ENCODE data around the gene CREB3L2.
"Not testable (repeated sequence)": the region's sequence is repeated elsewhere in the genome, so short reads cannot be mapped to it uniquely, and the experiment has no call there.

The CREB3L2 gene

GRCh38 chr7:137970253-137970975, 31.5 kb downstream of the CREB3L2 start:
- Histone ChIP-seq H3K4me3 (ENCODE audit: low read length) (no peak overlapping the region), H3K4me1 (ENCODE audit: control insufficient read depth, insufficient read depth, low read length) (peaks cover 3% of the 10 kb centered on the region; the same call in 1 of the 2 replicates), H3K9me3 (ENCODE audit: control insufficient read depth, insufficient read depth, low read length) (no peaks in the 10 kb centered on the region), H3K27ac (ENCODE audit: low read length) (no peak overlapping the region), H3K27me3 (ENCODE audit: control insufficient read depth, insufficient read depth, low read length) (no peaks in the 10 kb centered on the region), H3K36me3 (ENCODE audit: control insufficient read depth, insufficient read depth, low read length) (no peaks in the 10 kb centered on the region)
- no peak for DNase-seq (ENCODE audit: low read depth, low spot score)
- WGBS (ENCODE audit: insufficient coverage, insufficient read length), result no CpG with 5 or more reads among the region's 8 CpGs

- no peaks in the 10 kb centered on the region for H3K36me3 ChIP-seq (ENCODE audit: control insufficient read depth, insufficient read depth, low read length)
- no peak for DNase-seq (ENCODE audit: low read depth, low spot score)
- no peak overlapping the region for H3K4me3 ChIP-seq (ENCODE audit: low read length)
- peaks cover 3% of the 10 kb centered on the region; the same call in 1 of the 2 replicates for H3K4me1 ChIP-seq (ENCODE audit: control insufficient read depth, insufficient read depth, low read length)
- no peak overlapping the region for H3K27ac ChIP-seq (ENCODE audit: low read length)
- H3K27me3 ChIP-seq (ENCODE audit: control insufficient read depth, insufficient read depth, low read length), result no peaks in the 10 kb centered on the region
- no peaks in the 10 kb centered on the region for H3K9me3 ChIP-seq (ENCODE audit: control insufficient read depth, insufficient read depth, low read length)
- no CpG with 5 or more reads among the region's 1 CpG for WGBS (ENCODE audit: insufficient coverage, insufficient read length)
Measured at GRCh38 chr7:137969828-137970227, 32.1 kb downstream of the CREB3L2 start.

GRCh38 chr7:137968890-137969289, 33.0 kb downstream of the CREB3L2 start:
- Histone ChIP-seq H3K9me3 (ENCODE audit: control insufficient read depth, insufficient read depth, low read length) (no peaks in the 10 kb centered on the region), H3K36me3 (ENCODE audit: control insufficient read depth, insufficient read depth, low read length) (no peaks in the 10 kb centered on the region), H3K4me1 (ENCODE audit: control insufficient read depth, insufficient read depth, low read length) (peaks cover 3% of the 10 kb centered on the region; the same call in 1 of the 2 replicates), H3K27ac (ENCODE audit: low read length) (no peak overlapping the region), H3K27me3 (ENCODE audit: control insufficient read depth, insufficient read depth, low read length) (no peaks in the 10 kb centered on the region), H3K4me3 (ENCODE audit: low read length) (no peak overlapping the region)
- WGBS (ENCODE audit: insufficient coverage, insufficient read length), result 100% methylated on average over 1 of the region's 4 CpGs
- DNase-seq (ENCODE audit: low read depth, low spot score), result no peak

- H3K27ac ChIP-seq (ENCODE audit: low read length); DNase-seq (ENCODE audit: low read depth, low spot score); H3K27me3 ChIP-seq (ENCODE audit: control insufficient read depth, insufficient read depth, low read length); H3K4me3 ChIP-seq (ENCODE audit: low read length); H3K9me3 ChIP-seq (ENCODE audit: control insufficient read depth, insufficient read depth, low read length); H3K4me1 ChIP-seq (ENCODE audit: control insufficient read depth, insufficient read depth, low read length); H3K36me3 ChIP-seq (ENCODE audit: control insufficient read depth, insufficient read depth, low read length): not testable (repeated sequence)
- WGBS (ENCODE audit: insufficient coverage, insufficient read length), result no CpG with 5 or more reads among the region's 4 CpGs
Measured at GRCh38 chr7:137968339-137968738, 33.5 kb downstream of the CREB3L2 start.

GRCh38 chr7:137967143-137968018, 34.5 kb downstream of the CREB3L2 start:
- no peak overlapping the region for H3K27ac ChIP-seq (ENCODE audit: low read length)
- H3K36me3 ChIP-seq (ENCODE audit: control insufficient read depth, insufficient read depth, low read length), result no peaks in the 10 kb centered on the region
- H3K27me3 ChIP-seq (ENCODE audit: control insufficient read depth, insufficient read depth, low read length), result no peaks in the 10 kb centered on the region
- WGBS (ENCODE audit: insufficient coverage, insufficient read length), result no CpG with 5 or more reads among the region's 12 CpGs
- no peak overlapping the region for H3K4me3 ChIP-seq (ENCODE audit: low read length)
- peaks cover 3% of the 10 kb centered on the region; the same call in 1 of the 2 replicates for H3K4me1 ChIP-seq (ENCODE audit: control insufficient read depth, insufficient read depth, low read length)
- no peaks in the 10 kb centered on the region for H3K9me3 ChIP-seq (ENCODE audit: control insufficient read depth, insufficient read depth, low read length)
- no peak for DNase-seq (ENCODE audit: low read depth, low spot score)

GRCh38 chr7:137966641-137967142, 35.2 kb downstream of the CREB3L2 start:
- no peaks in the 10 kb centered on the region for H3K27me3 ChIP-seq (ENCODE audit: control insufficient read depth, insufficient read depth, low read length)
- no peak overlapping the region for H3K4me3 ChIP-seq (ENCODE audit: low read length)
- WGBS (ENCODE audit: insufficient coverage, insufficient read length), result no CpG with 5 or more reads among the region's 4 CpGs
- H3K9me3 ChIP-seq (ENCODE audit: control insufficient read depth, insufficient read depth, low read length), result no peaks in the 10 kb centered on the region
- H3K27ac ChIP-seq (ENCODE audit: low read length), result no peak overlapping the region
- peaks cover 3% of the 10 kb centered on the region; the same call in 1 of the 2 replicates for H3K4me1 ChIP-seq (ENCODE audit: control insufficient read depth, insufficient read depth, low read length)
- DNase-seq (ENCODE audit: low read depth, low spot score), result no peak
- H3K36me3 ChIP-seq (ENCODE audit: control insufficient read depth, insufficient read depth, low read length), result no peaks in the 10 kb centered on the region

GRCh38 chr7:137965942-137966640, 35.8 kb downstream of the CREB3L2 start:
- no peak for DNase-seq (ENCODE audit: low read depth, low spot score)
- no peak overlapping the region for H3K27ac ChIP-seq (ENCODE audit: low read length)
- peaks cover 3% of the 10 kb centered on the region; the same call in 1 of the 2 replicates for H3K4me1 ChIP-seq (ENCODE audit: control insufficient read depth, insufficient read depth, low read length)
- H3K27me3 ChIP-seq (ENCODE audit: control insufficient read depth, insufficient read depth, low read length), result no peaks in the 10 kb centered on the region
- no peaks in the 10 kb centered on the region for H3K9me3 ChIP-seq (ENCODE audit: control insufficient read depth, insufficient read depth, low read length)
- no peaks in the 10 kb centered on the region for H3K36me3 ChIP-seq (ENCODE audit: control insufficient read depth, insufficient read depth, low read length)
- WGBS (ENCODE audit: insufficient coverage, insufficient read length), result no CpG with 5 or more reads among the region's 2 CpGs
- no peak overlapping the region for H3K4me3 ChIP-seq (ENCODE audit: low read length)

- Histone ChIP-seq H3K4me3 (ENCODE audit: low read length) (no peak overlapping the region), H3K9me3 (ENCODE audit: control insufficient read depth, insufficient read depth, low read length) (no peaks in the 10 kb centered on the region), H3K36me3 (ENCODE audit: control insufficient read depth, insufficient read depth, low read length) (no peaks in the 10 kb centered on the region), H3K27me3 (ENCODE audit: control insufficient read depth, insufficient read depth, low read length) (no peaks in the 10 kb centered on the region), H3K4me1 (ENCODE audit: control insufficient read depth, insufficient read depth, low read length) (peaks cover 3% of the 10 kb centered on the region; the same call in 1 of the 2 replicates), H3K27ac (ENCODE audit: low read length) (no peak overlapping the region)
- no peak for DNase-seq (ENCODE audit: low read depth, low spot score)
- no CpG with 5 or more reads among the region's 14 CpGs for WGBS (ENCODE audit: insufficient coverage, insufficient read length)
Measured at GRCh38 chr7:137964824-137965545, 36.9 kb downstream of the CREB3L2 start.

- H3K4me1 ChIP-seq (ENCODE audit: control insufficient read depth, insufficient read depth, low read length), result peaks cover 3% of the 10 kb centered on the region; the same call in 1 of the 2 replicates
- no peak overlapping the region for H3K4me3 ChIP-seq (ENCODE audit: low read length)
- no peak for DNase-seq (ENCODE audit: low read depth, low spot score)
- no CpG with 5 or more reads among the region's 7 CpGs for WGBS (ENCODE audit: insufficient coverage, insufficient read length)
- no peaks in the 10 kb centered on the region for H3K9me3 ChIP-seq (ENCODE audit: control insufficient read depth, insufficient read depth, low read length)
- H3K36me3 ChIP-seq (ENCODE audit: control insufficient read depth, insufficient read depth, low read length), result no peaks in the 10 kb centered on the region
- no peak overlapping the region for H3K27ac ChIP-seq (ENCODE audit: low read length)
- no peaks in the 10 kb centered on the region for H3K27me3 ChIP-seq (ENCODE audit: control insufficient read depth, insufficient read depth, low read length)
Measured at GRCh38 chr7:137962875-137963507, 38.9 kb downstream of the CREB3L2 start.
